ENCODE results near the gene TUSC2.

DNA sequence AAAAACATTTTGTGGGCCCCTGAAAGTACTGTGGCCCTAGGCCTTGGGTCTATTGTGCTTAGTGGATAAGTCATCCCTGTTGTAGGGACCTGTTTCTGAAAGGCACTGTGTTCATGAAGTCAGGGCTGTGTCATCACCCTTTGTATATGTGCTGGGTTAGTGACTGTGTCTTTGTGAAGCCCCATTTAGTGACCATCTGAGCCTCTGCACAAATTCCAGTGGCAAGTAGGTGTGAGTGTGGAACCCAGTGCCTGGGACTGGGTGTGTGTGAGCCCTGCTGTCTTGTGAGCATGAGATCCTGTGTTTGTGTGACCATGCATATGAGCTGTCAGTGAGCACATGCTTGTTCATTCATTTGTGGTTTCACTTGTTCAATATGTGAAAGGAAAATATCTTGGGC, 23.4 kb downstream of the TUSC2 start:
- TF ChIP-seq, protein P1, sequence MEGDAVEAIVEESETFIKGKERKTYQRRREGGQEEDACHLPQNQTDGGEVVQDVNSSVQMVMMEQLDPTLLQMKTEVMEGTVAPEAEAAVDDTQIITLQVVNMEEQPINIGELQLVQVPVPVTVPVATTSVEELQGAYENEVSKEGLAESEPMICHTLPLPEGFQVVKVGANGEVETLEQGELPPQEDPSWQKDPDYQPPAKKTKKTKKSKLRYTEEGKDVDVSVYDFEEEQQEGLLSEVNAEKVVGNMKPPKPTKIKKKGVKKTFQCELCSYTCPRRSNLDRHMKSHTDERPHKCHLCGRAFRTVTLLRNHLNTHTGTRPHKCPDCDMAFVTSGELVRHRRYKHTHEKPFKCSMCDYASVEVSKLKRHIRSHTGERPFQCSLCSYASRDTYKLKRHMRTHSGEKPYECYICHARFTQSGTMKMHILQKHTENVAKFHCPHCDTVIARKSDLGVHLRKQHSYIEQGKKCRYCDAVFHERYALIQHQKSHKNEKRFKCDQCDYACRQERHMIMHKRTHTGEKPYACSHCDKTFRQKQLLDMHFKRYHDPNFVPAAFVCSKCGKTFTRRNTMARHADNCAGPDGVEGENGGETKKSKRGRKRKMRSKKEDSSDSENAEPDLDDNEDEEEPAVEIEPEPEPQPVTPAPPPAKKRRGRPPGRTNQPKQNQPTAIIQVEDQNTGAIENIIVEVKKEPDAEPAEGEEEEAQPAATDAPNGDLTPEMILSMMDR (IDR thresholded peaks at IDR 0.05) = no peak
- no peak for TF ChIP-seq EZH2 (IDR thresholded peaks at IDR 0.05; ENCODE audit: borderline replicate concordance, insufficient read depth, low read depth, low read length, poor library complexity, severe bottlenecking)
